Measurements from ENCODE around the gene DPCD. TPM values are rescaled to one million over a fixed set of nuclear protein-coding genes. Genes with fewer than 3 reads are reported as not detected.

DPCD gene
- total and polyA plus RNA-seq, 3 donors from 2014 or later: 70.9 to 267 (median 87.6) TPM

- WGBS, 2 donors: 0 to 1% methylated on average over 22 to 56 of the region's 56 CpGs
- intact Hi-C loops (cut with DNase I; ENCODE audit: low total_unique reads): loop anchor here (5.0 kb wide), 1 partner anchor 353 kb away; no protein-coding TSS in a partner anchor
- peak; percentile 92 for DNase-seq
- no peaks in the 10 kb centered on the region for H3K36me3 ChIP-seq (ENCODE audit: low read depth, missing control alignments)
- no peak for TF ChIP-seq POLR2A (IDR thresholded peaks at IDR 0.05)
- TF ChIP-seq CTCF (IDR thresholded peaks at IDR 0.05): peak; percentile 70 to 95 (median 73)
- peak overlapping the region in 1 of 2 donors; percentile 31 for H3K27ac ChIP-seq
- H3K4me1 ChIP-seq: peaks cover 22% of the 10 kb centered on the region
- no peaks in the 10 kb centered on the region for H3K27me3 ChIP-seq
- peak overlapping the region; percentile 52 to 62 for H3K4me3 ChIP-seq
- H3K9me3 ChIP-seq: no peaks in the 10 kb centered on the region
Observed at GRCh38 chr10:101569622-101570427, 18.3 kb upstream of the DPCD start.

DNA sequence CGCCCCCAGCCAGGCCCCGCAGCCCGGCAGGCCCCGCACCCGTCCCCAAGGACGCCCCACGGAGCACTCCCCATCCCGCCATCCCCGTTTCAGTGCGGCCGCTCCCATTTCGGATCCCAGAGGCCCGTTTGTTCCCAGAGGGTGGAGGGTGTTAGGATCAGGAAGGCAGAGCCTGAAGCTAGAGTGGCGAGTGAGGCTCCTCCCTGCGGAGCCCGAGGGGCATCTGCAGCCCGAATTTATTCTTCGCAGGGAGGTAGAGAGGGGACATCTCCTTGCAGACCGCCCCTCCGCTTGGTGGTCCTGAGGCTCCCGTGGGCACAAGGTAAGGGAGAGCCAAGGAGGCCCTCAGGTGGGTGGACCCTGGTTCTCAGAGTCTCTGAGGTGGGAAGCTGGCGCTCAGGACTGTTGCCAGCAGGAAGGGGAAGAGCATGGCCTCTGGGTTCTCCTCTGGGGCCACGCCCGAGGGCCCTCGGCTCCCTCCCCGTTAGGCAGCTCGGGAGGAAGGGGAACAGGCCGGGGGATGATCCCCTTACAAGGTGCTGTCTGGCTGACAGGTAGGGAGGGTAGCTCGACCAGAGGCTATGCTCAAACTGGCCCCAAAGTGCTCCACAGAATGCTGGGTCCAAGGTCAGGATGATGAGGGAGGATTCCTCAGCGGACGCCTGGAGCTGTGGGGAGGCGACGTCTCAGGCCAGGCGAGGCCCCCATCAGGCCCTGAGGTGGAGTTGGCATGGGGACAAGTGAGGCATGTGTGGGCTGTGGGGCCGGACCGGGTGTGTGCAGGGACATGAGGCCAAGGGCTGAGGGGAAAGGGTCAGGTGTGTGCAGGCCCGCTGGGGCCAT is 17.5 kb upstream of the DPCD start:
- 4 to 5% methylated on average over 18 to 36 of the region's 37 CpGs for WGBS, 2 donors
- Histone ChIP-seq H3K9me3 (no peaks in the 10 kb centered on the region), H3K4me3 (peak overlapping the region; percentile 52 to 62), H3K27me3 (no peaks in the 10 kb centered on the region), H3K36me3 (ENCODE audit: low read depth, missing control alignments) (no peaks in the 10 kb centered on the region), H3K27ac (peak overlapping the region in 1 of 2 donors; percentile 31), H3K4me1 (peaks cover 22% of the 10 kb centered on the region)
- TF ChIP-seq CTCF (IDR thresholded peaks at IDR 0.05) (no peak), POLR2A (IDR thresholded peaks at IDR 0.05) (no peak)
- peak; percentile 38 for DNase-seq
- intact Hi-C loops (cut with DNase I; ENCODE audit: low total_unique reads): no loop called here

DNA sequence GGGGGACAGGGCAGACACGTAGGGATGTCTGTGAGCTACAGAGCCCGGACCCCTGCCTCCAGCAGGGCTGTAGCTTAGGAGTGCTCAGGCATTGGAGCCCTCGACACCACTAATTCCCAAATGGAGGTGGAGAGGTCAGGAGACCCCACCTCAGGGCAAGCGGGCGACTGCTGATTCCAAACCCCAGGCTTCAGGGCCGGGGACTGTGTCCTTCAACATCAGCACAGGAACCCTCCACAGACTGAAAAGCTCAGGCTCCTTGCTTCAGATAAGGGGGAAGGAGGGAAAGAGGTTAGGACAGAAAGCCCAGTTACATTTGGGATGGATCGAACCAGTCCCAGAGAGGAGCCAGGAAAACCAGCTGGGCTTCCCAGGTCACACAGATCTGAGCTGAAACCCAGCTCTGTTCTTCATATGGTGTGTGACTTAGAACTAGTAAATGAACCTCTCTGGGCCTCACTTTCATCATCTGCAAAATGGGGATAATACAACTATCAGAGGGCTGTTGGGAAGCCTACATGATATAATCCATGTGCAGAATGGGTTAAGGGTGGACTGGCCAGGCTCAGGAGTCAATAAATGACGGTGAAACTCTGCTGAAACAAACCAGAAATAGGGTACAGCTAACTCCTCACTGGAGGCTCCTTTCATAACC is 16.7 kb upstream of the DPCD start:
- no peaks in the 10 kb centered on the region for H3K27me3 ChIP-seq
- no peak overlapping the region for H3K27ac ChIP-seq
- no peak for DNase-seq
- 54 to 73% methylated on average over 5 to 8 of the region's 8 CpGs for WGBS, 2 donors
- peaks cover 21% of the 10 kb centered on the region for H3K4me1 ChIP-seq
- H3K36me3 ChIP-seq (ENCODE audit: low read depth, missing control alignments): no peaks in the 10 kb centered on the region
- no peaks in the 10 kb centered on the region for H3K9me3 ChIP-seq
- intact Hi-C loops (cut with DNase I; ENCODE audit: low total_unique reads): no loop called here
- TF ChIP-seq CTCF (IDR thresholded peaks at IDR 0.05): no peak
- TF ChIP-seq POLR2A (IDR thresholded peaks at IDR 0.05): no peak
- no peak overlapping the region for H3K4me3 ChIP-seq

DNA sequence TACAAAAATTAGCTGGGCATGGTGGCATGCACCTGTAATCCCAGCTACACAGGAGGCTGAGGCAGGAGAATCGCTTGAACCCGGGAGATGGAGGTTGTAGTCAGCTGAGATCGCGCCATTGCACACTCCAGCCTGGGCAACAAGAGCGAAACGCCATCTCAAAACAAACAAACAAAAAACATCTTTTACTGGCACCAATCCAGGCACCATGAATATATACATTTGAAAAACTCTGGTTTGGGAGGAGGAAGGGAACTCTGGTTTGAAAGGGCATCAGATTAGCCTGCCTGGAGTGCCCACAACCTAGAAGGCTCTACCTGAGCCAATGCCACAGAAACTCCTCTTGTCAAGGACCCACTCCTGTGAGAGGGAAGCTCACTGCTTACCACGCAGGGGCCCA is 16.0 kb upstream of the DPCD start:
- intact Hi-C loops (cut with DNase I; ENCODE audit: low total_unique reads): no loop called here
- Histone ChIP-seq H3K4me3 (no peak overlapping the region), H3K27me3 (no peaks in the 10 kb centered on the region), H3K36me3 (ENCODE audit: low read depth, missing control alignments) (no peaks in the 10 kb centered on the region), H3K9me3 (no peaks in the 10 kb centered on the region), H3K4me1 (peaks cover 18% of the 10 kb centered on the region), H3K27ac (no peak overlapping the region)
- 87 to 95% methylated on average over 7 of the region's 7 CpGs for WGBS, 2 donors
- no peak for TF ChIP-seq POLR2A (IDR thresholded peaks at IDR 0.05)
- no peak for TF ChIP-seq CTCF (IDR thresholded peaks at IDR 0.05)
- no peak for DNase-seq
